DND-41 (cell line): Measurements from ENCODE around the gene UNCX.

ENCODE experiments used
- CTCF ChIP-seq: IDR thresholded peaks from 2 replicates; pipeline ENCODE4 v1.5.1; 2012; ENCODE audit warnings: borderline replicate concordance, low read length, moderate library complexity, mild to moderate bottlenecking; ENCODE audit not compliant: poor library complexity, severe bottlenecking; ENCODE audit errors: extremely low read depth
- EZH2 ChIP-seq: IDR thresholded peaks from 3 replicates; pipeline ENCODE4 v1.6.1; 2012; ENCODE audit warnings: borderline replicate concordance, low read depth, mild to moderate bottlenecking, moderate library complexity, low read length, inconsistent platforms; ENCODE audit not compliant: severe bottlenecking

GRCh38 chr7:1227071-1227804, 5.4 kb upstream of the UNCX start:
- TF ChIP-seq CTCF (no peak), EZH2 (no peak)
